Neural crest cell (in vitro differentiated cells): Measurements from ENCODE around the gene SLC7A7. TPM values are rescaled to one million over a fixed set of nuclear protein-coding genes. Genes with fewer than 3 reads are reported as not detected.

Source experiments
- DNase-seq: peaks from one replicate; pipeline ENCODE4 v3.0.0; 2021; ENCODE audit warnings: low read depth, mixed read lengths, low spot score
- H3K27ac Mint-ChIP-seq: one replicate; pipeline ENCODE4 v1.8.0; 2021; ENCODE audit warnings: mild to moderate bottlenecking, mixed read lengths; ENCODE audit not compliant: unreplicated experiment
- H3K27me3 Mint-ChIP-seq: 2 replicates; pipeline ENCODE4 v1.8.0; 2021; ENCODE audit warnings: low read depth, mild to moderate bottlenecking, mixed read lengths
- H3K36me3 Mint-ChIP-seq: 2 replicates; pipeline ENCODE4 v1.8.0; 2021; ENCODE audit warnings: low read depth, mild to moderate bottlenecking, mixed read lengths
- H3K4me1 Mint-ChIP-seq: 2 replicates; pipeline ENCODE4 v1.8.0; 2021; ENCODE audit warnings: mixed read lengths
- H3K4me3 Mint-ChIP-seq: one replicate; pipeline ENCODE4 v1.8.0; 2021; ENCODE audit warnings: mild to moderate bottlenecking, mixed read lengths
- H3K9me3 Mint-ChIP-seq: 2 replicates; pipeline ENCODE4 v1.8.0; 2021; ENCODE audit warnings: mixed read lengths
- CTCF ChIP-seq: fragments of 200-600 bp; sonication (generic); conservative IDR thresholded peaks from 2 replicates; pipeline ENCODE4 v1.5.0; 2021; ENCODE audit warnings: antibody characterized with exemption, mild to moderate bottlenecking
- total RNA-seq: library from RNA; stranded (reverse); gene quantifications from 2 replicates; pipeline ENCODE4 v1.2.1, GENCODE V29; 2021

SLC7A7 gene
- total RNA-seq, 1 donor from 2014 or later = 0.54 TPM

GRCh38 chr14:22822571-22823098 is 7.4 kb upstream of the SLC7A7 start:
- no peak overlapping the region for H3K27ac Mint-ChIP-seq
- peaks cover 35% of the 10 kb centered on the region for H3K27me3 Mint-ChIP-seq
- peaks cover 28% of the 10 kb centered on the region for H3K4me1 Mint-ChIP-seq
- no peaks in the 10 kb centered on the region for H3K9me3 Mint-ChIP-seq
- H3K4me3 Mint-ChIP-seq = peak overlapping the region; percentile 88
- TF ChIP-seq CTCF = peak; percentile 89
- peak; percentile 79 for DNase-seq
- H3K36me3 Mint-ChIP-seq = no peaks in the 10 kb centered on the region

- Mint-ChIP-seq H3K36me3 (no peaks in the 10 kb centered on the region), H3K9me3 (no peaks in the 10 kb centered on the region), H3K27me3 (peaks cover 35% of the 10 kb centered on the region), H3K27ac (no peak overlapping the region), H3K4me3 (peak overlapping the region; percentile 88), H3K4me1 (peaks cover 28% of the 10 kb centered on the region)
- no peak for DNase-seq
- no peak for TF ChIP-seq CTCF
Observed at GRCh38 chr14:22822016-22822570, 6.9 kb upstream of the SLC7A7 start.

- H3K4me1 Mint-ChIP-seq = peaks cover 28% of the 10 kb centered on the region
- no peak for DNase-seq
- H3K4me3 Mint-ChIP-seq = peak overlapping the region; percentile 31
- H3K27ac Mint-ChIP-seq = no peak overlapping the region
- no peak for TF ChIP-seq CTCF
- no peaks in the 10 kb centered on the region for H3K9me3 Mint-ChIP-seq
- H3K36me3 Mint-ChIP-seq = no peaks in the 10 kb centered on the region
- peaks cover 35% of the 10 kb centered on the region for H3K27me3 Mint-ChIP-seq
Observed at GRCh38 chr14:22821193-22822015, 6.2 kb upstream of the SLC7A7 start.

GRCh38 chr14:22820731-22821130 is 5.5 kb upstream of the SLC7A7 start:
- TF ChIP-seq CTCF = no peak
- DNase-seq = no peak
- Mint-ChIP-seq H3K4me3 (no peak overlapping the region), H3K27me3 (peaks cover 35% of the 10 kb centered on the region), H3K36me3 (no peaks in the 10 kb centered on the region), H3K9me3 (no peaks in the 10 kb centered on the region), H3K4me1 (peaks cover 31% of the 10 kb centered on the region), H3K27ac (no peak overlapping the region)

GRCh38 chr14:22819151-22819988 is 4.1 kb upstream of the SLC7A7 start:
- TF ChIP-seq CTCF = no peak
- peaks cover 30% of the 10 kb centered on the region for H3K4me1 Mint-ChIP-seq
- H3K36me3 Mint-ChIP-seq = no peaks in the 10 kb centered on the region
- H3K27me3 Mint-ChIP-seq = peaks cover 35% of the 10 kb centered on the region
- no peaks in the 10 kb centered on the region for H3K9me3 Mint-ChIP-seq
- H3K27ac Mint-ChIP-seq = no peak overlapping the region
- no peak for DNase-seq
- no peak overlapping the region for H3K4me3 Mint-ChIP-seq
